ENCODE data around the gene KRTAP10-3.
"Not testable (repeated sequence)": the region's sequence is repeated elsewhere in the genome, so short reads cannot be mapped to it uniquely, and the experiment has no call there.

Gene KRTAP10-3

GRCh38 chr21:44569861-44570517, 11.4 kb upstream of the KRTAP10-3 start:
- DNase-seq, result no peak

DNA sequence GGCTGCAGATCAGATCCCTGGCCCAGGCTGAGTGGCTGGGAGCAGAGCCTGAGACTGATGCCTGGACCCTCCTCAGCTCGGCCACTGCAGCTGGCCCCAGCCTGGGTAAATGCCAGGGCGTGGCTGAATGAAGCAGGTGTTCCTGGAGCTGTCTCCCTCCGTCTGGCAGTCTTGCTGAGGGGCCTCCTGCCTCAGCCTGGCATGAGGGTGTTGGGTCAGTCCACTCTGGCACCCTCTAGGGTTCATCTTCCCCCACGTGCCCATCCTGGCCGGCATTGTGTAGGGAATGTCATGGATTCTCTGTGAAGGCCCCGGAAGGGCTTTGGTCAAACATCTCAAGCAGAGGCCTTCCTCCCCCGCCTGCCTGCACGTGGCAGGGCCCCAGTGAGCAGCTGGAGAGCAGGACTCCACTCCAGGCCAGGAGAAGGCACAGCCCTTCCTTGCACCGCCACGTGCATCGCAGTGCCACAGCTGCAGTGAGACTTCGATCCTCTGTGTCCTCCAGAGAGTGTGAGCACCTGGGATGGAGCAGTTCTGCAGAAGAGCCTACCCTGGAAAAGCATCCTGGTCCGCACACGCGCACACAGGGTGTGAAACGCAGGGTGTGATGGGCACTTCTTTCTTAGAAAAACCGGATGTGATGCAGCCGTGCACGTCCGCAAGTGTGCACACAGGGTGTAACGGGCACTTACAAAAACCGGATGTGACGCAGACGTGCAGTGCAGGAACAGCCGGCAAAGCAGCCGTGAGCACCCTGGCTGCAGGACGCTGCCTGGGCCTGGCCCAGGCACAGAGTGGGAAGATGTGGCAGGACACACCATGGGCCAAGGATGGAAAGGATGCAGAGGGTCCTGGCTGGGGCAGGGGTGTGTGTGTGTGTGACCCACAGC, 10.3 kb upstream of the KRTAP10-3 start:
- DNase-seq, result no peak

GRCh38 chr21:44568261-44568660, 9.7 kb upstream of the KRTAP10-3 start:
- no peak for DNase-seq

DNA sequence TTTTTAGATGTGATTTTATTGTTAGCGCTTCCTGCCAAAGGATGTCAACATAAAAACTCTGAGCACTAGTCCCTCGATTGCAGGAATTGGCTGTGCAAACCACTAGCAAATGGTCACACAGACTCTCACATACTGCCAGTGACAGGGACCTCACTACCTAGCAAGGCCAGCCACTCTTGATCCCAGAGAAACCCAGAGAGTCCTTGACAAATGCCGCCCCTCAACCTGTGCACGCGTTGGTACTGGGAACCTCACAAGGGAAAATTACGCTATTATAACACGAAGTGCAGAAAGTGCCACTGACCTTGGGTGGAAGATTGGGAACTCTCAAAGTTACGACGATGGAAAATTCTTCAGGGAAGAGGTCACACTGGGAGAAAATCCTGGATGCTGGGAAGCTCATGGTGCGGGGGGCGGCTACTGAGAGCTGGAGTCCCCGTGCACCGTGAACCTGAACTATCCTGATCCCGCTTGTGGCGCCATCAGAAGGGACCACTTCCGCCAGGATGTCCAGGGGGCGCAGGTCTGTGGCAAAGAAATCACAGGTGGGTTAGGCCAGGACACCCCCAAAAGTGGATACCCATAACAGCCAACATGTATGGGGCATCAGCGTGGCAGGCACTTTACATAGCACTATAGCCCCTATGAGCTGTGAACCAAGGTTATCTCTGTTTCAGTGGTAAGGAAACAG, 9.0 kb upstream of the KRTAP10-3 start:
- no peak for DNase-seq

- DNase-seq, result no peak
Measured at GRCh38 chr21:44566403-44566802, 7.8 kb upstream of the KRTAP10-3 start.

DNA sequence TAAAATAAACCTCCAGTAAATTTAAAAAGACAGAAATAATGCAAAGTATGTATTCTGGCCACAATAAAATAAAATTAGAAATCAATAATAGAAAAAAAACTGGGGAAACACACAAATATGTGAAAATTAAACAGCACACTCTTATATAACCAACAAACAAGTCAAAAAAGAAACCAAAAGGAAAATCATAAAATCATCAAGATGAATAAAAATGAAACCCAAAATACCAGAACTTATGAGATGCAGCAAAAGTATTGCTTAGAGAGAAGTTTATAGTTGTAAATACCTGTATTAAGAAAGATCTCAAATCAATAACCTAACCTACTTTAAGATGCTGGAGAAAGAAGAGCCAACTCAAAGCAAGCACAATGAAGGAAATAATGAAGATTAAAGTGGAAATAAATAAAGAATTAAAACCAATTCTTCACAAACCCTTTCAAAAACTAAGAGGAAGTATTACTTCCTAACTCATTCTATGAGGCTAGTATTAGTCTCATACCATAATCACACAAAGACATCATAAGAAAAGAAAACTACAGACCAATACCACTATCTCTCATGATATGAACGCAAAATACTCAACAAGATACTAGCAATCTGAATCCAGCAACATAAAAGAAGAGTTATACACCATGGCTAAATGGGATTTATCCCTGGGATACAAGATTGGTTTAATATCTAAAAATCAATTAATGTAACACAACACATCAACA, 6.4 kb upstream of the KRTAP10-3 start:
- no peak for DNase-seq

GRCh38 chr21:44564099-44564498, 5.5 kb upstream of the KRTAP10-3 start:
- DNase-seq, result no peak

GRCh38 chr21:44558329-44558675, 293 bp downstream of the KRTAP10-3 start:
- not testable (repeated sequence) for DNase-seq

GRCh38 chr21:44557491-44558328, 885 bp downstream of the KRTAP10-3 start:
- no peak for DNase-seq

- no peak for DNase-seq
Measured at GRCh38 chr21:44556879-44557278, 1.7 kb downstream of the KRTAP10-3 start.

DNA sequence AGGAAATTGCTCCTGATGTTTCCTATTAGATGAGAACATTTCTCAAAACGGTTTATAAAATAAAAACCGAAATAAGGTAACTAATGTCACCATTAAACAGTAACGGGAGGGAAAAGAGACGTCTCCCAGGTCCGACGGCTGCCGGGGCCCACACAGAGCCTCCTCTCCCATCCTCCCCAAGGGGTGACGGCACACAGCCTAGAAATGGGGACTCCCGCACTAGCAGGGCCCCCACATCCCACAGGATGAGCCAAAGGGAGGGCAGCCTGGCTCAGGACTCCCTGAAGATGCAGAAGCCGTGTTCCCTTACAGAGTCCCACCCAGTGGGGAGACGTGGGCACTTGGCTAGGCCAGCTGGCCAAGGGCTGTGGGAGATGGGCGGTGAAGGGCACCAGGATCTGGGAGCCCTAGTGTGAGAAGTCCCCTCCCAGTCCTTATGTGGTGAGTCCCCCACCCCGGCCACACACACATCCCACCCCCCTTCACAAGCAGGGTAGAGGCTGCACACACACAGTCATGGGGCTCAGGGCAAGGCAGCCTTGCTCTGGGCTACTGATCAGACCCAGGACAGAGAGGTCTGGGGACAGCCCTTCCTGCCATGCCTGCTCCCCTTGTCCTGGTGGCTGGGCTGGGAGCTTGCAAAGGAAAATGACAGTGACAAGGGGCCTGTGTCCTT, 3.3 kb downstream of the KRTAP10-3 start:
- DNase-seq, result no peak

DNA sequence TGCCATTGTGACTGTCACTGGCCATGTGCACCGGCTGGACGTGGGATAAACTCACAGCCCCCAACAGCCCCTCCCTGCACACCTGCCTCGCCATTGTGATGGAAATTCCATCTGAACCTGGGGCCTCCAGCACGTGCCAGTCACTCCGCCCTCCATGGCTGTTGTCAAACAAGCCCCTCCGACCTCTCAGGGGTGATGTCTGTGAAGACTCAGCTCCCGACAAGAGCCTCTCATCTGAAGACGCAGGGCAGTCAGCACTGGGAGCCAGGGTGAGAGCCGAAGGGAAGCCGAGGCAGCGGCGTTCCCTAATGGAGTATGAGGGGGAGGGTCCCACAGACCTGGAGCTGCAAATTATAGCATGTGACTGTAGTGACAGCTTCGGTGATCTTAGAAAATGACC, 5.9 kb downstream of the KRTAP10-3 start:
- DNase-seq, result no peak

DNA sequence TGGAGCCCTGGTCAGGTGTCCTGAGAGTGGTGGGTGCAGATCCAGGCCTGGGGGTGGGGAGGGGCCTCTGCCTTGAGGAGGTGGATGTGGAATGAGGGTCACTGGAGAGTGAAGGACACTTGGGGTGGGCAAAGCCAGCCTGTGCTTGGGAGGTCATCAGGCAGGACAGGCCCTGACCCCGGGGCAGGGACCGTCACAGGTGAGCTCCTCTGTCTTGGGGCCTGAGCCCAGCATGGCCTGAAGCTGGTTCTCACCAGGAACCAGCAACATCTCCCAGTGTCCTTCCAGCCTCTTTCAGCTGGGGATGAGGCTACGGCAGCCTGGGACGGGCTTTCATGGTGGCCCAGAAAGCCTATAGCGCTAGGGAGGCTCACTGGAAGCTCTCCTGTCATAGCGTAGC, 6.5 kb downstream of the KRTAP10-3 start:
- no peak for DNase-seq

GRCh38 chr21:44551340-44551961, 7.1 kb downstream of the KRTAP10-3 start, which contains the start of gene KRTAP10-2:
KRTAP10-2 (minus strand) TSS chr21:44551505; CDS start chr21:44551458, 47 bp downstream.
- no peak for DNase-seq

DNA sequence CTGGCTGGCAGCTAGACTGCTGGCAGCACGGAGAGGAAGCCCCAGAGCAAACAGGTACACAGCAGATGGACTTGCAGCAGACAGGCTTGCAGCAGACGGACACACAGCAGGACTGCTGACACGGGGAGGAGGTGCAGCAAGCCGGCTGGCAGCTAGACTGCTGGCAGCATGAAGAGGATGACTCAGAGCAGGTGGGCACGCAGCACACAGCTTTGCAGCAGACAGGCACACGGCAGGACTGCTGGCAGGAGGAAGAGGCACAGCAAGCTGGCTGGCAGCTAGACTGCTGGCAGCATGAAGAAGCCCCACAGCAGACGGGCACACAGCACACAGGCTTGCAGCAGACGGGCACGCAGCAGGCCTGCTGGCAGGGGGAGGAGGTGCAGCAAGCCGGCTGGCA, 7.8 kb downstream of the KRTAP10-3 start:
- no peak for DNase-seq

GRCh38 chr21:44550285-44550684, 8.3 kb downstream of the KRTAP10-3 start:
- not testable (repeated sequence) for DNase-seq

- DNase-seq, result no peak
Measured at GRCh38 chr21:44549525-44550211, 8.9 kb downstream of the KRTAP10-3 start.

DNA sequence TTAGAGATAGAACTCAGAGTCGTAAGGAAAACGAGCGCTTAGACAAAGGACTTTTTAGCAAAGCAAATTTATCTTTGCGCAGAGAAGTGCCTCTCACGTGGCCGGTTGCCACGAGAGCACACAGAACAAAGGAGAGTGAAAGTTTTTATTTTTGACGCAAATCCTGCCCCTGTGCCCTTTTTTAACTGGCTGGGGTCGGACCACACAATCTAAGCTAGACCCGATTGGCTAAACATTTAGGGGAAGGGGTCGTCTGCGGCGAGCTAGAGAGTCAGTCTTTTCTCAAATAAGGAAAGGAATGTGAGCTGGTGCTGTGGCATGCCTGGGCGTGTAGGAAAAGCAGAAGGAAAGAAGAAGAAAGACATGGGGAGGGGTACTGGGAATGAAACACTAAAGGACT, 9.7 kb downstream of the KRTAP10-3 start:
- no peak for DNase-seq

- DNase-seq, result no peak
Measured at GRCh38 chr21:44548381-44548780, 10.2 kb downstream of the KRTAP10-3 start.

DNA sequence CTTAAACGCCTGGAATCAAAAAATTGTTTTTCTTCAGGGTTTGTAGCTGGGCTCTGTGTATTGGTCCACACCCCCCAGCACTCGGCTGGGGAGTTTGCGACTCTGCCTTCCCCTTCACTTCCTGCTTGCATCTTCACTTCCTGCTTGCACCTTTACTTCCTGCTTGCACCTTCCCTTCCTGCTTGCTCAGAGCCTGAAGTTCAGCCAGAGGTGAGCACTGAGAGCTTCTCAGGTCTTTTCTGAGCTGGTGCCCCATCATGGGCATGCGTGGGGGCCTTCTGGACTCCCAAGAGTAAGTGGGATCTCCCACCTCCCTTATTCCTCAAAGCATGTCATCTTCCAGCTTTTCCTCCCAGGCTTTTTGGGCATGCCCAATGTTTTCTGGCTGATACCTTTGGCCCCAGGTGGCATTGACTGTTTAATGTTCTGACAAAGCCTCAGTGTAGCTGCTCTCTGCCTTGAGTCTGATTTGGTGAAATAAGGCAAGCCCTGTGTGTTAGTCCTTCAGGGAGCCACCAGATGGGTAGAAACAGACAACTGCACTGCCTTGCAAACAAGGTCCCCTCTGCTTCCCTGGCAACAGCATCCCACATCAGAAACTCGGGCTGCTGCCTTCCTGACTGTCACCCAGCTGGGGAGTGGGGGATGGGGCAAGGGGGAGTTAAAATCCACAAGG, 10.8 kb downstream of the KRTAP10-3 start:
- no peak for DNase-seq
